Measurements from ENCODE around the gene ZBTB17.

ZBTB17 gene

DNA sequence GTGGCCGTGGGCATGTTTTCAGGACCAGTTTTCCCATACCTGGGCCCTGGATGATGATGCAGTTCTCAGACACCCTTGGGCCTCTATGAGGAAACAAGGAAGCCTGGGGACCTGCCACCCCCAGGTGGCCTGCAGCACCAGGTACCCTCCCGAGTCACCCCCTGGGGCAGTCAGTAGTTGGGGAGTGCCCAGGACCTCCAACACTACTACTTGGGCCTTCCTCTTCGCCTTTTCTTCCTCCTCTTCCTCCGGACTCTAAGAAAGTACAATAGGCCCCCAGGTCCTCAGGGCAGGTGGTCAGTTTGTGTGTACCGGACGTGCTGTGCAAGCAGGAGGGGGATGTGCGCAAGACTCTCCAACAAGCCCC lies 16.3 kb upstream of the ZBTB17 start:
- no peak for DNase-seq
- H3K4me3 ChIP-seq (ENCODE audit: low read depth, low read length) = no peak overlapping the region
- TF ChIP-seq, protein P1, sequence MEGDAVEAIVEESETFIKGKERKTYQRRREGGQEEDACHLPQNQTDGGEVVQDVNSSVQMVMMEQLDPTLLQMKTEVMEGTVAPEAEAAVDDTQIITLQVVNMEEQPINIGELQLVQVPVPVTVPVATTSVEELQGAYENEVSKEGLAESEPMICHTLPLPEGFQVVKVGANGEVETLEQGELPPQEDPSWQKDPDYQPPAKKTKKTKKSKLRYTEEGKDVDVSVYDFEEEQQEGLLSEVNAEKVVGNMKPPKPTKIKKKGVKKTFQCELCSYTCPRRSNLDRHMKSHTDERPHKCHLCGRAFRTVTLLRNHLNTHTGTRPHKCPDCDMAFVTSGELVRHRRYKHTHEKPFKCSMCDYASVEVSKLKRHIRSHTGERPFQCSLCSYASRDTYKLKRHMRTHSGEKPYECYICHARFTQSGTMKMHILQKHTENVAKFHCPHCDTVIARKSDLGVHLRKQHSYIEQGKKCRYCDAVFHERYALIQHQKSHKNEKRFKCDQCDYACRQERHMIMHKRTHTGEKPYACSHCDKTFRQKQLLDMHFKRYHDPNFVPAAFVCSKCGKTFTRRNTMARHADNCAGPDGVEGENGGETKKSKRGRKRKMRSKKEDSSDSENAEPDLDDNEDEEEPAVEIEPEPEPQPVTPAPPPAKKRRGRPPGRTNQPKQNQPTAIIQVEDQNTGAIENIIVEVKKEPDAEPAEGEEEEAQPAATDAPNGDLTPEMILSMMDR (IDR thresholded peaks at IDR 0.05; ENCODE audit: low read depth, low read length) = no peak

DNA sequence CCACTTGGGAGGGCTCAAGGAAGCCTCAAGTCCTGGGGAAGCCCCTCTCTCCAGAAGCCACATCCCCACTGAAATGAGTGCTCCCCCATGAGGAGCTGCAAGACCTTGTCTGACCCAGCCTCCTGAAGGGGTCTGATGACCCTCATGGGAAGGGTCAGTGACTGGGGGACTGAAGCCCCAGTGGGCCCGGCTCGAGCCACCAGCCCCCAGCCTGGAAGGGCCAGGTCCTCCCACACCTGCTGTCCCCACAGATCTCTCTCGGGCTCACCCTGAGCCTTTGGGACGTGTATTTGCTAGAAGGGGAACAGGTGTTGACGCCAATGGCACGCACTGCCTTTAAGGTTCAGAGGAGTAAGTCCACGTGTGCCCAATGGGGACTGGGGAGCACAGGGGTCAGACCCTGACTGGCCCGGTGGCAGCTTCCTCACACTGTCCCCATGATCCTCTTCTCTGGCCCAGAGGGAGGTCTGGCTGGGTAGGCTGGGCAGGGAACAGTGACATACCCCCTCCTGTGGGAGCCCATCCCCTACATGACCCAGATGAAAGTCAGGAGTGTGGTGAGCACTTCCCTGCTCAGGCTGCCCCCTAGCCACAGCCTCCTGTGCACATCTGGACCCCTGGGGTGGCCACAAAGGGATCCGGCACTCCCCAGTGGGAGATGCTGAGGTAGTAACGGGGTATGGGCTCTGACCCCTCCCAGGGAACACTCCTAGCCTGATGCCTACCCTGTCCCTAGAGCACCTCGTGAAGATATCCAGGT lies 15.7 kb upstream of the ZBTB17 start:
- no peaks in the 10 kb centered on the region for H3K9me3 ChIP-seq
- H3K27me3 ChIP-seq = no peaks in the 10 kb centered on the region
- no peak for DNase-seq
- TF ChIP-seq, protein P1 (IDR thresholded peaks at IDR 0.05; ENCODE audit: low read depth, low read length) = no peak
- H3K36me3 ChIP-seq = no peaks in the 10 kb centered on the region
- H3K4me3 ChIP-seq (ENCODE audit: low read depth, low read length) = no peak overlapping the region
- H3K4me1 ChIP-seq = no peaks in the 10 kb centered on the region

More for the DNA sequence above, 16.3 kb upstream of the ZBTB17 start:
- H3K36me3 ChIP-seq = no peaks in the 10 kb centered on the region
- no peaks in the 10 kb centered on the region for H3K9me3 ChIP-seq
- no peaks in the 10 kb centered on the region for H3K4me1 ChIP-seq
- no peaks in the 10 kb centered on the region for H3K27me3 ChIP-seq

DNA sequence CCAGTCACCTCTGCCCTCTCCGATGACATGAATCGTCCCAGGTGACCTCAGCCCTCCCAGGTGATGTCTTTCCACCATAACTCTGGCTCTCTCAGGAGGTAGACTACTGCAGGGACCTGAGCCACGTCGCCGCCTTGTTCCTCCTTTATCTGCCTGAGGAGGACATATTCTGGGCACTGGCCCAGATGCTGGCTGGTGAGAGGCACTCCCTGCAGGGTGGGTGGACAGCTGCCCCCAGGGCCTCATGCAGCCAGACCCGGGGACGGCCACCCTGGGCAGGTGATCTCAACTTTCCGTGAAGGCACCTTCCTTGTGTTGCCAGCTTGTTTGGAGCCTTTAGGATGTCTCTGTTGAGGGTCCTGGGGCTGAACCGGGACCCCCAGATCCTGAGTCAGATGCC lies 13.9 kb upstream of the ZBTB17 start:
- Histone ChIP-seq H3K27me3 (no peaks in the 10 kb centered on the region), H3K4me3 (ENCODE audit: low read depth, low read length) (no peak overlapping the region), H3K36me3 (no peaks in the 10 kb centered on the region), H3K9me3 (no peaks in the 10 kb centered on the region), H3K4me1 (no peaks in the 10 kb centered on the region)
- no peak for DNase-seq
- TF ChIP-seq, protein P1 (IDR thresholded peaks at IDR 0.05; ENCODE audit: low read depth, low read length) = no peak

DNA sequence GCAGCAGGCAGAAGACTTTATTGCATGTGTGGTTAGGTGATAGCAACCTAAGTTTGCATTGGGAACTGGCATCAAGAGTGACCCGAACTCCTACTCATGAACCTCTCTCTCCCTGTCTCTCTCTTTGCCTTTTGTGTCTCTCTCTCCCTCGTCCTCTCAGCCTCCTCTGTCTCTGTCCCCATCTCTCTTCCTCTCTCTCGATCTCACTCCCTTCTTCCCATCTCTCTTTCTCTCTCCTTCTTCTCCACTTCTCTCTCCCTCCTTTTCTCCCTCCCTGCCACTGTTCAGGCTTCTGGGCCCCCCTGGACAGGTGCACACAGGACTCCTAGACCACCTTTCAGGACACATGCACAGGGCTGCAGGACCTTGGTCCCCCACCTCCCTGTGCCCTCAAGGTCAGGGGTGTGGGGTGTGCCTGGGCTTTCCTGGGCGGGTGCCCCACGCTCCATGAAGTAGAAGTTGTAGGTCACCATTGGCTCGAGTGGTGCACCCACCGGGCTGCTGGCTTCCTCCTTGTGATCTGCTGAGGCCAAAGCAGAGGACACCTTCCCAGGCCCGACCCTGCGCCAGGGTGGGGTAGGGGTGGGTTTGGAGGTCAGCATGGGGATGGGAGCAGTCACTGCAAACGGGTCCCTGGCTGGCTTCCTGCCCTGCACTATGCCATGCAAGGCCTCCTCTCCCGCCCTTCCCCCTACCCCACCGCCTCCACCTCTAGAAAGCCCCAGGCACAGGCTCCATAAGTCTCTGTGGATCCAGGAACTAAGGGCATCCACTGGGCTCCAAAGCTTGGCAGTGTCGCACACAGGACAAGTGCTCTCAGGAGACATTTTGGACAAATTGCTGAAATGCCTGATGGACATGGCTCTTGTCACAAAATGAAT lies 13.2 kb upstream of the ZBTB17 start:
- Histone ChIP-seq H3K4me3 (ENCODE audit: low read depth, low read length) (no peak overlapping the region), H3K36me3 (no peaks in the 10 kb centered on the region), H3K9me3 (no peaks in the 10 kb centered on the region), H3K27me3 (no peaks in the 10 kb centered on the region), H3K4me1 (no peaks in the 10 kb centered on the region)
- no peak for DNase-seq
- TF ChIP-seq, protein P1 (IDR thresholded peaks at IDR 0.05; ENCODE audit: low read depth, low read length) = no peak

DNA sequence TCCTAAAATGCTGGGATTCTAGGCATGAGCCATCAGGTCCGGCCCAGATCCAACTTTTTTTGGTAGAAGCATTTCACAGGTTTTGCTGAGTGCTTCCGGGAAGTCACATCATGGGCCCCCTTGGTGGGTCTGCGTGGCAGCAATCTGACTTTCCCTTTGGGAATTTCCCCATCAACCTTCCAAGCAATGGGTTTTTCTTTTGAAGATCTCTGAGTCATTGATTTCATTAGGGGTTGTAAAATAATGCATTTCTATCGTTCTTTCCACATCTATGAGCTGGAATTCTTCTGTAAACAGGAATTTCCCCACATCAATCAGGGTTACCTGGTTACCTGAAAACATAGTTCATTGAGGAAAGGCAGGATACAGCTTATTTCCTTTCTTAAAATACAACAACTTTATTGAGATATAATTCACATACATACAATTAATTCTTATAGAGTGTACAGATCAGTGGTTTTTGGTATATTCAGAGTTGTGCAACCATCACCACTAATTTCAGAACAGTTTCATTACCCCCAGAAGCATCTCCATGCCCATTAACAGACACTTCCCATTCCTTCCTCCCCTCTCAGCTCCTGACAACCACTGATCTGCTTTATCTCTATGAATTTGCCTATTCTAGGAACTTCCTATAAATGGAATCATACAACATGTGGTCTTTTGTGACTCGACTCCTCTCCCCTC lies 9.9 kb upstream of the ZBTB17 start:
- no peaks in the 10 kb centered on the region for H3K4me1 ChIP-seq
- no peak for DNase-seq
- no peaks in the 10 kb centered on the region for H3K36me3 ChIP-seq
- H3K27me3 ChIP-seq = no peaks in the 10 kb centered on the region
- no peaks in the 10 kb centered on the region for H3K9me3 ChIP-seq
- TF ChIP-seq, protein P1 (IDR thresholded peaks at IDR 0.05; ENCODE audit: low read depth, low read length) = no peak
- H3K4me3 ChIP-seq (ENCODE audit: low read depth, low read length) = no peak overlapping the region

All from BE2C (cell line).